GM12872 (cell line): ENCODE data around the gene KIAA1549.

ENCODE experiments used
- CTCF ChIP-seq: IDR thresholded peaks from 3 replicates; pipeline ENCODE4 v1.5.1; 2011; ENCODE audit warnings: low read depth, mild to moderate bottlenecking, low read length, moderate library complexity; ENCODE audit not compliant: insufficient read depth

KIAA1549 gene

GRCh38 chr7:138958391-138958956 is 22.7 kb downstream of the KIAA1549 start:
- no peak for TF ChIP-seq CTCF

- TF ChIP-seq CTCF: no peak
Measured at GRCh38 chr7:138957753-138958390, 23.3 kb downstream of the KIAA1549 start.

GRCh38 chr7:138957217-138957616 is 24.0 kb downstream of the KIAA1549 start:
- no peak for TF ChIP-seq CTCF

GRCh38 chr7:138954545-138955475 is 26.4 kb downstream of the KIAA1549 start:
- TF ChIP-seq CTCF: no peak

GRCh38 chr7:138952791-138953190 is 28.4 kb downstream of the KIAA1549 start:
- TF ChIP-seq CTCF: no peak

- TF ChIP-seq CTCF: no peak
Measured at GRCh38 chr7:138951953-138952352, 29.2 kb downstream of the KIAA1549 start.

- TF ChIP-seq CTCF: no peak
Measured at GRCh38 chr7:138949421-138950088, 31.6 kb downstream of the KIAA1549 start.
